Endometrial microvascular endothelial cells (primary cell): ENCODE data around the gene IZUMO1R. TPM values are rescaled to one million over a fixed set of nuclear protein-coding genes. Genes with fewer than 3 reads are reported as not detected.
"Not testable (repeated sequence)": the region's sequence is repeated elsewhere in the genome, so short reads cannot be mapped to it uniquely, and the experiment has no call there.

Experiments used
- in situ Hi-C: cut with HindIII; loops from 2 replicates; pipeline ENCODE4 v1.10.0; 2017; ENCODE audit warnings: low sequenced_read_pairs, low pct_unique_long_range_greater_than_20kb; ENCODE audit errors: inconsistent ontology term
- total RNA-seq: library from RNA; depleted of rRNA; stranded (reverse); fragments of >200 nt; gene quantifications from one replicate; pipeline ENCODE4 v1.2.3, GENCODE V29; 2015; ENCODE audit errors: inconsistent ontology term

Gene IZUMO1R
- total RNA-seq = not detected

GRCh38 chr11:94303966-94304958 lies at the start of gene IZUMO1R:
Gene IZUMO1R, plus strand, starts transcription at chr11:94304580. Its CDS starts 1,057 bp downstream, at chr11:94305637.
- in situ Hi-C loops = no loop called here

GRCh38 chr11:94271885-94272372 lies 32.5 kb upstream of the IZUMO1R start:
- in situ Hi-C loops = no loop called here

- in situ Hi-C loops = no loop called here
Measured at GRCh38 chr11:94272738-94273313, 31.6 kb upstream of the IZUMO1R start.

- in situ Hi-C loops = no loop called here
Measured at GRCh38 chr11:94275961-94276360, 28.4 kb upstream of the IZUMO1R start.

- in situ Hi-C loops = no loop called here
Measured at GRCh38 chr11:94276943-94277342, 27.4 kb upstream of the IZUMO1R start.

- in situ Hi-C loops = not testable (repeated sequence)
Measured at GRCh38 chr11:94278207-94278606, 26.2 kb upstream of the IZUMO1R start.

GRCh38 chr11:94279996-94280395 lies 24.4 kb upstream of the IZUMO1R start:
- in situ Hi-C loops = no loop called here

- in situ Hi-C loops = no loop called here
Measured at GRCh38 chr11:94281324-94281723, 23.1 kb upstream of the IZUMO1R start.

GRCh38 chr11:94283678-94284077 lies 20.7 kb upstream of the IZUMO1R start:
- in situ Hi-C loops = no loop called here

- in situ Hi-C loops = no loop called here
Measured at GRCh38 chr11:94295534-94295933, 8.8 kb upstream of the IZUMO1R start.

GRCh38 chr11:94297985-94298576 lies 6.3 kb upstream of the IZUMO1R start:
- in situ Hi-C loops = no loop called here

GRCh38 chr11:94302776-94303175 lies 1.6 kb upstream of the IZUMO1R start:
- in situ Hi-C loops = no loop called here

- in situ Hi-C loops = no loop called here
Measured at GRCh38 chr11:94305146-94305545, 766 bp downstream of the IZUMO1R start.

- in situ Hi-C loops = no loop called here
Measured at GRCh38 chr11:94307101-94307791, 2.9 kb downstream of the IZUMO1R start.

GRCh38 chr11:94308024-94308423 lies 3.6 kb downstream of the IZUMO1R start:
- in situ Hi-C loops = no loop called here

GRCh38 chr11:94309757-94310156 lies 5.4 kb downstream of the IZUMO1R start:
- in situ Hi-C loops = no loop called here

GRCh38 chr11:94310191-94310875 lies 6.0 kb downstream of the IZUMO1R start:
- in situ Hi-C loops = no loop called here

- in situ Hi-C loops = no loop called here
Measured at GRCh38 chr11:94312339-94312738, 8.0 kb downstream of the IZUMO1R start.
